Stomach (tissue), 9 donors: ENCODE results near the gene DIAPH2. TPM values are rescaled to one million over a fixed set of nuclear protein-coding genes. Genes with fewer than 3 reads are reported as not detected.

Experiments used
- DNase-seq, 2 donors: peaks; one replicate each; pipeline versions ENCODE4 v3.0.0 to v3.0.0-alpha.2; 2013 to 2019
- H3K27ac ChIP-seq, 5 donors: fragments of 200-600 bp in 4 of 5; sonication (generic) in 4 of 5; one replicate each; pipeline ENCODE4 v1.5.1; 2013 to 2019; ENCODE audit warnings: mild to moderate bottlenecking in 1 of 5, moderate library complexity in 1 of 5
- H3K27me3 ChIP-seq, 3 donors: fragments of 200-600 bp; sonication (generic); one replicate each; pipeline ENCODE4 v1.5.1; 2017 to 2019; ENCODE audit warnings: mixed run types in 1 of 3
- H3K36me3 ChIP-seq, 4 donors: fragments of 200-600 bp; sonication (generic); 1 replicate in 3 of 4; 2 replicates in 1 of 4; pipeline ENCODE4 v1.5.1; 2016 to 2019
- H3K4me1 ChIP-seq, 4 donors: fragments of 200-600 bp; sonication (generic); one replicate each; pipeline ENCODE4 v1.5.1; 2016 to 2019
- H3K4me3 ChIP-seq, 4 donors: fragments of 200-600 bp; sonication (generic) in 3 of 4; one replicate each; pipeline ENCODE4 v1.5.1; 2016 to 2019; ENCODE audit warnings: mild to moderate bottlenecking in 1 of 4
- H3K9me3 ChIP-seq, 4 donors: fragments of 200-600 bp; sonication (generic); one replicate each; pipeline ENCODE4 v1.5.1; 2016 to 2019
- CTCF ChIP-seq, 7 experiments: fragments of 450-650 bp in 4 of 7; fragments of 200-600 bp in 3 of 7; sonication (generic) in 3 of 7; IDR thresholded peaks; one replicate each; pipeline ENCODE4 v1.5.1; 2016 to 2019; ENCODE audit warnings: antibody characterized with exemption in 7 of 7, control low read depth in 2 of 7, mild to moderate bottlenecking in 1 of 7
- EP300 ChIP-seq: sonication (generic); formaldehyde crosslinking; IDR thresholded peaks from one replicate; pipeline ENCODE4 v1.6.1; 2017; ENCODE audit warnings: antibody characterized with exemption
- POLR2A ChIP-seq, 4 donors: fragments of 450-650 bp; IDR thresholded peaks; one replicate each; pipeline ENCODE4 v1.6.1; 2016; ENCODE audit warnings: antibody characterized with exemption in 4 of 4, control low read depth in 2 of 4, mild to moderate bottlenecking in 1 of 4, moderate library complexity in 1 of 4
- POLR2AphosphoS5 ChIP-seq, 3 donors: sonication (generic); formaldehyde crosslinking; IDR thresholded peaks; one replicate each; pipeline ENCODE4 v1.6.1; 2016; ENCODE audit warnings: antibody characterized with exemption in 3 of 3
- WGBS, 5 donors: extraction: QIAGEN DNeasy Blood & Tissue Kit in 3 of 5; methylation state at CpG; one replicate each; pipeline versions ENCODE4 v1.1.5 to v1.1.7; 2013 to 2018; 5-methylcytosine and 5-hydroxymethylcytosine counted together
- intact Hi-C: fragments of 100-400 bp; cut with DNase I; formaldehyde crosslinking; loops from one replicate; pipeline ENCODE4 v1.15.1; 2023; ENCODE audit warnings: low total_unique reads
- polyA plus RNA-seq, 3 donors: library from polyadenylated mRNA; stranded (reverse); fragments of 200-250 nt; gene quantifications; one replicate each; pipeline ENCODE4 v1.2.3, GENCODE V29; 2013
- total RNA-seq, 5 donors: library from RNA; depleted of rRNA; stranded (reverse); fragments of >200 nt; gene quantifications; one replicate each; pipeline versions ENCODE4 v1.1.0 to v1.2.3, GENCODE V29; 2014 to 2016
- donor health status: healthy with polysubstance abuse.
- donor health status: Bipolar disorder and iron deficiency.
- donor health status: healthy.

DIAPH2 gene
- total and polyA plus RNA-seq, 8 donors, result 5.2 to 52.5 (median 27.3) TPM

DNA sequence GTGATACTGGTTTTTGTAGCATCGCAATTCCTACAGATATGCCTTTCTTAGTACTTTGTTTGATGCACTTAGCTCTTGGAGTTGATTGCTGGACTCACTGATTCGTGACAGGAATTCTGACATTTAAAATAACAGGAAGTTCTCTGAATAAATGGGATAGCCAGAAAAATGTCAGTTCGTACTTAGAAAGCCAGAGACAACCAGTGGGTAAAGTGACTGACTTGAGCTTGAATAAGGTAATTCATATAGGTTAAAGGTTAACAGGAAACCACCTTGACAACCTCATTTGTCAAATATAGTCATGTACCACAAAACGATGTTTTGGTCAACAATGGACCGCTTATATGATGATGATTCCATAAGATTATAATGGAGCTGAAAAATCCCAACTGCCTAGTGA is 380.4 kb downstream of the DIAPH2 start:
- no peaks in the 10 kb centered on the region for H3K4me1 ChIP-seq
- H3K27me3 ChIP-seq, result no peaks in the 10 kb centered on the region
- no peaks in the 10 kb centered on the region for H3K36me3 ChIP-seq
- no peaks in the 10 kb centered on the region for H3K9me3 ChIP-seq
- WGBS, 5 donors, result 73 to 81% (median 77%) methylated on average over 5 of the region's 5 CpGs
- H3K27ac ChIP-seq, result no peak overlapping the region
- intact Hi-C loops, result no loop called here
- TF ChIP-seq POLR2A (IDR thresholded peaks at IDR 0.05) (no peak), EP300 (no peak), POLR2AphosphoS5 (IDR thresholded peaks at IDR 0.05) (no peak), CTCF (IDR thresholded peaks at IDR 0.05) (no peak)
- H3K4me3 ChIP-seq, result no peak overlapping the region
- DNase-seq, result no peak

GRCh38 chrX:97065973-97066372 is 381.3 kb downstream of the DIAPH2 start:
- Histone ChIP-seq H3K36me3 (no peaks in the 10 kb centered on the region), H3K27ac (no peak overlapping the region), H3K9me3 (no peaks in the 10 kb centered on the region), H3K4me1 (no peaks in the 10 kb centered on the region), H3K4me3 (no peak overlapping the region), H3K27me3 (no peaks in the 10 kb centered on the region)
- DNase-seq, result no peak
- no peak for TF ChIP-seq CTCF (IDR thresholded peaks at IDR 0.05)
- TF ChIP-seq EP300, result no peak
- TF ChIP-seq POLR2A (IDR thresholded peaks at IDR 0.05), result no peak
- no peak for TF ChIP-seq POLR2AphosphoS5 (IDR thresholded peaks at IDR 0.05)
- intact Hi-C loops, result no loop called here

DNA sequence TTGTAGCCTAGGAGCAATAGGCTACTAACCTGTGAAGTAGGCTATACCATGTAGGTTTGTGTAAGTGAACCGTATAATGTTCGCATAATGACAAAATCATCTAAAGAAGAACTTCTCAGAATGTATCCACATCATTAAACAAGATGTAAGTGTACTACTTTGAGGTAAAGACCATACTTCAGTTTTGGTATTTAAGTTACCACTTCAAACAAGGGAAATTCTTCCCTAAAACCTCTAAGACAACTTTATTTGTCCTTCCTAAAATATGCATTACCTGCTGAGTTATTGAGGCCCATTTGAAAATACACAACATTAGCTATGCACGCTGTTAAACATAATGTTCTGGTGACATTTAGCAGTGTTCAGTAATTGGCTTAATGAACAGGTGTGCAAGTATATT is 381.7 kb downstream of the DIAPH2 start:
- no peak for DNase-seq
- TF ChIP-seq POLR2A (IDR thresholded peaks at IDR 0.05), result no peak
- no peak for TF ChIP-seq CTCF (IDR thresholded peaks at IDR 0.05)
- TF ChIP-seq POLR2AphosphoS5 (IDR thresholded peaks at IDR 0.05), result no peak
- TF ChIP-seq EP300, result no peak
- Histone ChIP-seq H3K27me3 (no peaks in the 10 kb centered on the region), H3K36me3 (no peaks in the 10 kb centered on the region), H3K4me1 (no peaks in the 10 kb centered on the region), H3K4me3 (no peak overlapping the region), H3K9me3 (no peaks in the 10 kb centered on the region), H3K27ac (no peak overlapping the region)
- 64 to 92% (median 66%) methylated on average over 3 of the region's 3 CpGs for WGBS, 5 donors
- intact Hi-C loops, result no loop called here

GRCh38 chrX:97070346-97070745 is 385.7 kb downstream of the DIAPH2 start:
- 65 to 85% (median 79%) methylated on average over 1 of the region's 1 CpG for WGBS, 5 donors
- intact Hi-C loops, result no loop called here
- no peak overlapping the region for H3K4me3 ChIP-seq
- no peaks in the 10 kb centered on the region for H3K9me3 ChIP-seq
- H3K36me3 ChIP-seq, result no peaks in the 10 kb centered on the region
- no peak for DNase-seq
- no peak for TF ChIP-seq EP300
- no peak for TF ChIP-seq CTCF (IDR thresholded peaks at IDR 0.05)
- no peak for TF ChIP-seq POLR2AphosphoS5 (IDR thresholded peaks at IDR 0.05)
- no peak for TF ChIP-seq POLR2A (IDR thresholded peaks at IDR 0.05)
- no peaks in the 10 kb centered on the region for H3K4me1 ChIP-seq
- no peak overlapping the region for H3K27ac ChIP-seq
- no peaks in the 10 kb centered on the region for H3K27me3 ChIP-seq
